ENCODE measurements around the gene SIK2.
A peak's percentile ranks its signal among the peaks of the same experiment; 100 is the strongest.

SIK2 gene

GRCh38 chr11:111581341-111581740 lies 20.9 kb upstream of the SIK2 start:
- no peak for DNase-seq

DNA sequence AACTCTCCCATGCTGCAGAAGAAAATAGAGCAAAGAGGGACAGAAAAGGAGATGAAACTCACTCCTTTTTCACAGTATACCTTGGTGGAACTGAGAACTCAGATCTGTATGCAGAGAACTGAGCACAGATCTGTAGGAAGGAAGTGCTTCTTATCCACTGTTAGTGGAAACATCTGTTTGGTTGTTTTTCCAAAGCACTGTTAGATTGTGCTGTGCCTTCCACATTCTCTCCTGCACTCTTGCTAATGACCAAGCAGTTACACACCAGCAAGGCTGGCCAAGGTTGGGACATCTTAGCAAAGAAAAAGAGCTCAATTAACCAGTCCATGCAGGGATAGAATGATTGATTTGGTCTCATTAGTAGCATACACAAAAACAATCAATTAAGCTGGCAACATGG lies 20.1 kb upstream of the SIK2 start:
- DNase-seq: no peak

DNA sequence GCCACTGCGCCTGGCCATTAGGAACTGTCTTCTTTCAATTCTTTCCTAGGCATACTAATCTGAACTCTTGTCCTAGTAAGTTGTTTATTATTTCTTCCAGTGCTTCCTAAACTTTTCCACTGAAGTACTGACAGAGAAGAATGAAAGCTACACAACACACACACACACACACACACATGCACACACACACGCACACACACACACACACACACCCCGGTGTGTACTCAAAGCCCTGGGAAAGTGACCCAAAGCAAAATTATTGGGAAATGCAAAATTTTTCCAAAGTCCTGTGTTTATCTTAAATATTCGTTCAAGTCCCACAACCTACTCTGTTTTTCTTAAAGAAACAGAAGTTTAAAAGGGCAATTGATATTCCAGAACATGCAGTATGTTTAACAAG lies 19.4 kb upstream of the SIK2 start:
- DNase-seq: no peak

- DNase-seq: no peak
Measured at GRCh38 chr11:111585371-111585770, 16.9 kb upstream of the SIK2 start.

DNA sequence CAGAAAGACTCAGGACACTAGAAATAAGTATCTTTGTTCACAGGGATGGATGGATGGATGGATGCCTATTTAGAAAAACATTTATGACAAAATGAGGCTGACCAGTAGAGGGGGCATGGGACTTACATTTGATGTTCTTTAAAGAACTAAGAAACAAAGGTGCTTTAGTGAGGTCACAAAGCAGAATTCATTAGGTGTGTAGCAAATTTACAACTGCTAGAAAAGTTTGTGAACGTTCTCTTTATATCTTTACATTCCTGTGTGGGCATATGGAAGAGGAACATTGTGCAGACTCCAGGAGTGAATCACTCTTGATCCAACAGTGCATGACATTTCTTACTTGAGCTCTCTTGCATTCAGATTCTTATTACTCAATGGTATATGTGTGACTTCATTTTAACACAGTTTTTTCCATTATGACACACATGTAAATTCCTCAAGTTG lies 15.8 kb upstream of the SIK2 start:
- peak in 3 of 51 donors; percentile 2 to 14 (median 7) for DNase-seq

GRCh38 chr11:111589114-111589513 lies 13.1 kb upstream of the SIK2 start:
- DNase-seq: no peak

DNA sequence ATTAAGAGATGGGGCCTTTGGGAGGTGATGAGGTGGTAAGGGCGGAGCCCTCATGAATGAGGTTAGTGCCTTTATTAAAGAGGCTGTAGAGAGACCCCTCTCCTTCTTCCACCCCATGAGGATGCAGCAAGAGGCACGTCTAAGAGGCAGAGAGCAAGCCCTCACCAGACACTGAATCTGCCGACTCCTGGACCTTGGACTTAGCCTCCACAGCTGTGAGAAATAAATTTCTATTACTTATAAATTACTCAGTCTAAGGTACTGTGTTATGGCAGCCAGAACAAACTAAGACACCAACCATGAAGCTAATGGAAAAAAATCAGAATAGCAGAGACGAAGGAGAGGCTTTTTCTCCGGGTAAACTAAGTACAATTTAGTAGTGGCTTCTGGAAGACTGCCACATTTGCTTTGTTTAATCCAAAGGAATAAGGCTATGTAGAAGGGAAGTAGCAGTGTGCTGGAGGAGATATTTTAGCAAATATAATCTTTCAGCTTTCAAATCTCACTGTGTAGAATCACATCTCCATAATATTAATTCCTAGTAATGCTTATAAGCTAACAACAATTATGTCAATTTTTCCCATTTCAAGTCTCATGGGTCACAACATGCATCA lies 12.3 kb upstream of the SIK2 start:
- no peak for DNase-seq

- no peak for DNase-seq
Measured at GRCh38 chr11:111591187-111591960, 10.9 kb upstream of the SIK2 start.

GRCh38 chr11:111592491-111592890 lies 9.8 kb upstream of the SIK2 start:
- no peak for DNase-seq

GRCh38 chr11:111596319-111596718 lies 5.9 kb upstream of the SIK2 start:
- DNase-seq: no peak

- DNase-seq: no peak
Measured at GRCh38 chr11:111598148-111598547, 4.1 kb upstream of the SIK2 start.

GRCh38 chr11:111598559-111598958 lies 3.7 kb upstream of the SIK2 start:
- peak in 2 of 51 donors; percentile 15 to 38 for DNase-seq

- no peak for DNase-seq
Measured at GRCh38 chr11:111601636-111601978, 642 bp upstream of the SIK2 start.

DNA sequence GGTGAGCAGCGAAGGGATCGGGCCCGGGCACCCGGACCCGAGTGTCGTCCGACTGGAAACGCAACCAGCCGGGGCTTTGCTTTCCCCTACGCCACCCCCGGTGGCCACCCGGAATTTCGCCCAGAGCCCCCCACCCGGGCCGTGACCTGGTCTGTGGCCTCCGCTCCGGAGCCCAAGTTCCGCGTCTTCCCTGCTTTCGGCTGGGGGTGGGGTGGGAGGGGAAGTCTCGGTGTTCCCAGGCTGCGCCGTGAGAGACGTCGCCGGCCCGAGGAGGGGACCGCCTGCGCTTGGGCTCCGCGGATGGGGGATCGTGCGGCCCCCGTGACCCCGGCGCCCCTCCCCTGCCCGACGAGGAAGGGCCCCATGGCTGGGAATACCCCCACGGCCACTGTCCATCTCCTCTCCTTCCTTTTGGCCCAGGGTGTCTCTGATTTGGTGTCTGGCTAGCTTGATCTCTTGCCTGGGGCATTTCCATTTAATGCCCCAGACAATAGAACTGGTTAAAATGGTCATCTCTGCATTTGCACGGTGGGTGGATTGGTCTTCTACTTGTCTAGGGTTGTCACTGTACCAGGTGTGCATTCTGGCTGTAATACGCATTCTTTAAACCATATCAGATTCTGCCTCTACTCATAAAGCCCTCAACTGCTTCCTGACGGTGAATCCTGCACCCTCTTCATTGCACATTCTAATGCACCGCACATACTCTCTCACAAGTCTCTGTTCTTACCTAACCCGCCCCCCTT lies 789 bp downstream of the SIK2 start:
- peak in 39 of 51 donors; percentile 9 to 76 (median 61) for DNase-seq

GRCh38 chr11:111603611-111604130 lies 1.4 kb downstream of the SIK2 start:
- DNase-seq: peak in 2 of 51 donors; percentile 46 to 62

GRCh38 chr11:111604392-111605009 lies 2.3 kb downstream of the SIK2 start:
- DNase-seq: peak in 2 of 51 donors; percentile 19 to 73

DNA sequence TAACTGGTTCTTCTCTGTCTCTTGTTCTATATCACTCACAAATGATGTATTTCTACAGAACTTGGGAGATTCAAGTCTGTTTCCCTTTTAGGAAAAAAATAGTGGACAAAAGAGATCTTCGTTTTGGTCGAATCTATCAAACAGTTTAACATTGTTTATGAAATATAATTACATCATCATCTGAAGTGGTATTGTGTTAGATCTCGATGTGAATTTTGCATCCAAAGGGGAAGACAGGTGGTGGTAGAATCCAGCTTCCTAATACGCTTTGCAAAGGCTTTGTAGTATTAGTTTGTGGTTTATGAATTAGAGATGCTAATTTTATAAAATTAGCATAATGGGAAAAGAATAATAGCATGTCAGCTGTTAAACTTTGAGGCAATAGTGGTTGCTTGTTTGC lies 3.4 kb downstream of the SIK2 start:
- no peak for DNase-seq

DNA sequence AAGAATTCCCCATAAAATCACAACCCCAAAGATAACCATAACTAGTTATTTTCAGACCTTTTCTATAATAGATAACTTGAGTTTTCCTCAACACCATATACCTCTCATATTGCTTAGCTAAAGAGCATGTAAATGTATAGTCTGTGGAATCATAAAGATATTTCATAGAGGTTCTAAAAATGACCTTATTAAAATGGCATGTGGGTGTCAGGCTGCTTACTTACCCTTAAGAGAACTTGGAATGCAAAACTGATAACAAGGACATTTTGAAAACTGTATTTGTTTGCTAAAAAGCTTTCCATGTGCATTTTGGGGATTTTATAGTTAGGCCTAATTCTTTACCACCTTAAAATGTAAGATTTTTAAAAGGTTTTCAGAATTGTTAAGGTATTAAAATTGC lies 4.7 kb downstream of the SIK2 start:
- DNase-seq: no peak

- DNase-seq: no peak
Measured at GRCh38 chr11:111607751-111608150, 5.5 kb downstream of the SIK2 start.

- DNase-seq: no peak
Measured at GRCh38 chr11:111612224-111612623, 10.0 kb downstream of the SIK2 start.

DNA sequence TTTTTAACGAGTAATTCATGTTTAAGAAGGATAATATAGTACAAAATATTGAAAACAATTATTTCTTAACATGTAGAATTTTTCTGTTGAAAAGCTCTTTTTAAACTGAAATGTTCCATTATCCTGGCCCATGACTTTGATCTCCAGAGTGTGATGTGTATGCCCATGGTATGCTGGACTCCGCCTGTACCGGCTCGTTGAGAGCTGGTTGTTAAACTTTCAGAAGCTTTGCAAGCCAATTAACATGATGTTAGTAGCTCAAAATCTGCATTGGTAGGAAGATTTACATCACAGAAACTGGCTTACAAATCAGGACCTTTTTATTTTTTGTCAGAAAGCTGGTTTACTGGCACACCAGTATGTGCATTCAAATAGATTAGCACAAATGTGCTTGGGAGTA lies 15.0 kb downstream of the SIK2 start:
- no peak for DNase-seq

DNA sequence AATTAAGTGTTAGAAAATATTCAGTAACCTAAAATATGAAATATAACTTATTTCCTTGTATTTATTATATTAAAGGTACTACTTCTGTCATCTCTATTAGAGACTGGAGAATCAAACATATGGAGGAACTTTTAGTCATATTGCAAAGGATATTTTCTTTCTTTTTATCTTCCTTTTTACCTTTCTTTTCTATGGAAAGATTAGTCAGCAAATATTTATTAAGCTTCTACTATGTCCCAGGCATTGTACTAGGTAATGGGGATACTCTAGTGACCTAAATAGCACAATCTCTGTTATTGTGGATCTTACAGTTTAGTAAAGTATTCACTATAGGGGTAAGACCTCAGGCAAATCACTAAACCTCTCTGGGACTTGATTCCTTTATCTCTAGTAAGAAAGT lies 18.3 kb downstream of the SIK2 start:
- no peak for DNase-seq

Data from hypothalamus (tissue), 51 donors.